SKM-1 (cell line): ENCODE measurements around the gene IL22.

Source experiments
- DNase-seq: peaks from one replicate; lab custom pipeline; 2025; ENCODE audit not compliant: unreplicated experiment; lab: John Stamatoyannopoulos, UW

Gene IL22

GRCh38 chr12:68264857-68265256, 11.5 kb upstream of the IL22 start:
- DNase-seq, result no peak

- DNase-seq, result no peak
These were observed 10.9 kb upstream of the IL22 start for GRCh38 chr12:68264158-68264855.

- DNase-seq, result no peak
These were observed 10.0 kb upstream of the IL22 start for GRCh38 chr12:68263366-68263765.

GRCh38 chr12:68261896-68262295, 8.5 kb upstream of the IL22 start:
- DNase-seq, result no peak

- no peak for DNase-seq
These were observed 6.7 kb upstream of the IL22 start for GRCh38 chr12:68260153-68260552.

GRCh38 chr12:68259318-68259940, 6.0 kb upstream of the IL22 start:
- no peak for DNase-seq

- no peak for DNase-seq
These were observed 1.3 kb downstream of the IL22 start for GRCh38 chr12:68252077-68252476.

- no peak for DNase-seq
These were observed 3.0 kb downstream of the IL22 start for GRCh38 chr12:68250454-68250853.

- no peak for DNase-seq
These were observed 5.6 kb downstream of the IL22 start for GRCh38 chr12:68247785-68248184.

- DNase-seq, result no peak
These were observed 7.1 kb downstream of the IL22 start for GRCh38 chr12:68246350-68246749.

GRCh38 chr12:68245180-68246021, 8.0 kb downstream of the IL22 start:
- DNase-seq, result no peak

GRCh38 chr12:68242777-68243176, 10.6 kb downstream of the IL22 start:
- DNase-seq, result no peak

GRCh38 chr12:68240975-68241374, 12.4 kb downstream of the IL22 start:
- DNase-seq, result no peak

GRCh38 chr12:68240079-68240478, 13.3 kb downstream of the IL22 start:
- DNase-seq, result no peak

GRCh38 chr12:68239309-68239982, 14.0 kb downstream of the IL22 start:
- no peak for DNase-seq

- no peak for DNase-seq
These were observed 15.8 kb downstream of the IL22 start for GRCh38 chr12:68237619-68238018.

- no peak for DNase-seq
These were observed 16.3 kb downstream of the IL22 start for GRCh38 chr12:68237078-68237477.

- DNase-seq, result no peak
These were observed 16.9 kb downstream of the IL22 start for GRCh38 chr12:68236421-68237059.

GRCh38 chr12:68235576-68235975, 17.8 kb downstream of the IL22 start:
- no peak for DNase-seq

- DNase-seq, result no peak
These were observed 19.3 kb downstream of the IL22 start for GRCh38 chr12:68234140-68234539.

- DNase-seq, result no peak
These were observed 19.9 kb downstream of the IL22 start for GRCh38 chr12:68233498-68233897.
